Transverse colon (tissue), 4 donors: ENCODE results near the gene ERGIC1. TPM values are rescaled to one million over a fixed set of nuclear protein-coding genes. Genes with fewer than 3 reads are reported as not detected.

Experiments
- DNase-seq: peaks from one replicate; pipeline ENCODE4 v3.0.0-alpha.2; 2019
- H3K27ac ChIP-seq, 4 donors: fragments of 200-600 bp; sonication (generic); 2 replicates each; pipeline ENCODE4 v1.5.1; 2016 to 2018; ENCODE audit warnings: inconsistent platforms in 4 of 4
- H3K27me3 ChIP-seq: fragments of 200-600 bp; sonication (generic); 2 replicates; pipeline ENCODE4 v1.5.1; 2017; ENCODE audit warnings: inconsistent platforms
- H3K36me3 ChIP-seq, 4 donors: fragments of 200-600 bp; sonication (generic); 2 replicates each; pipeline ENCODE4 v1.5.1; 2017 to 2019; ENCODE audit warnings: inconsistent platforms in 4 of 4
- H3K4me1 ChIP-seq, 4 donors: fragments of 200-600 bp; sonication (generic); 2 replicates each; pipeline ENCODE4 v1.5.1; 2017 to 2020; ENCODE audit warnings: inconsistent platforms in 4 of 4
- H3K4me3 ChIP-seq, 4 donors: fragments of 200-600 bp; sonication (generic); 1 replicate in 1 of 4; 2 replicates in 3 of 4; pipeline versions ENCODE4 v1.5.1 to v1.6.1; 2017 to 2019; ENCODE audit warnings: inconsistent platforms in 4 of 4
- H3K9me3 ChIP-seq, 2 donors: fragments of 200-600 bp; sonication (generic); 2 replicates each; pipeline ENCODE4 v1.5.1; 2017 to 2019; ENCODE audit warnings: inconsistent platforms in 2 of 2
- EP300 ChIP-seq: sonication (generic); formaldehyde crosslinking; IDR thresholded peaks from one replicate; pipeline ENCODE4 v1.6.1; 2017; ENCODE audit warnings: antibody characterized with exemption, low read depth
- POLR2A ChIP-seq: fragments of 450-650 bp; IDR thresholded peaks from one replicate; pipeline ENCODE4 v1.6.1; 2016; ENCODE audit warnings: antibody characterized with exemption, mild to moderate bottlenecking, moderate library complexity
- POLR2AphosphoS5 ChIP-seq, 3 donors: sonication (generic); formaldehyde crosslinking; IDR thresholded peaks; one replicate each; pipeline ENCODE4 v1.6.1; 2016; ENCODE audit warnings: antibody characterized with exemption in 3 of 3
- whole genome bisulfite sequencing, 2 donors: methylation state at CpG; one replicate each; pipeline ENCODE4 v1.1.5; 2018; ENCODE audit warnings: low coverage in 1 of 2; 5-methylcytosine and 5-hydroxymethylcytosine counted together
- in situ Hi-C, 4 donors: fragments of 200-750 bp; cut with MboI; loops; one replicate each; pipeline versions ENCODE4 v1.15.0 to v1.15.1; 2017; ENCODE audit warnings: low sequenced_read_pairs in 3 of 4, low pct_ligation_motif_present in 1 of 4, low pct_unique_long_range_greater_than_20kb in 1 of 4
- intact Hi-C: fragments of 100-400 bp; cut with DNase I; formaldehyde crosslinking; loops from one replicate; pipeline ENCODE4 v1.15.1; 2023; ENCODE audit warnings: low total_unique reads
- total RNA-seq, 4 donors: library from RNA; depleted of rRNA; stranded (reverse); fragments of >200 nt; gene quantifications; one replicate each; pipeline ENCODE4 v1.1.0, GENCODE V29; 2016
- TF ChIP-seq, protein P1 (sequence below), 5 experiments: fragments of 200-600 bp in 3 of 5; fragments of 450-650 bp in 2 of 5; sonication (generic) in 3 of 5; IDR thresholded peaks; 1 replicate in 2 of 5; 2 replicates in 3 of 5; pipeline ENCODE4 v1.5.1; 2016 to 2017; ENCODE audit warnings: antibody characterized with exemption in 5 of 5, inconsistent platforms in 3 of 5, mild to moderate bottlenecking in 2 of 5, moderate library complexity in 1 of 5

ERGIC1 gene
- total RNA-seq, 4 donors from 2014 or later = 125 to 252 (median 184) TPM

- H3K4me3 ChIP-seq = no peak overlapping the region
- no peak for DNase-seq
- WGBS, 2 donors = 76 to 95% methylated on average over 4 to 8 of the region's 8 CpGs
- peaks cover 0 to 7% (median 0%) of the 10 kb centered on the region in 4 donors for H3K36me3 ChIP-seq
- H3K9me3 ChIP-seq = no peaks in the 10 kb centered on the region
- TF ChIP-seq, protein P1, sequence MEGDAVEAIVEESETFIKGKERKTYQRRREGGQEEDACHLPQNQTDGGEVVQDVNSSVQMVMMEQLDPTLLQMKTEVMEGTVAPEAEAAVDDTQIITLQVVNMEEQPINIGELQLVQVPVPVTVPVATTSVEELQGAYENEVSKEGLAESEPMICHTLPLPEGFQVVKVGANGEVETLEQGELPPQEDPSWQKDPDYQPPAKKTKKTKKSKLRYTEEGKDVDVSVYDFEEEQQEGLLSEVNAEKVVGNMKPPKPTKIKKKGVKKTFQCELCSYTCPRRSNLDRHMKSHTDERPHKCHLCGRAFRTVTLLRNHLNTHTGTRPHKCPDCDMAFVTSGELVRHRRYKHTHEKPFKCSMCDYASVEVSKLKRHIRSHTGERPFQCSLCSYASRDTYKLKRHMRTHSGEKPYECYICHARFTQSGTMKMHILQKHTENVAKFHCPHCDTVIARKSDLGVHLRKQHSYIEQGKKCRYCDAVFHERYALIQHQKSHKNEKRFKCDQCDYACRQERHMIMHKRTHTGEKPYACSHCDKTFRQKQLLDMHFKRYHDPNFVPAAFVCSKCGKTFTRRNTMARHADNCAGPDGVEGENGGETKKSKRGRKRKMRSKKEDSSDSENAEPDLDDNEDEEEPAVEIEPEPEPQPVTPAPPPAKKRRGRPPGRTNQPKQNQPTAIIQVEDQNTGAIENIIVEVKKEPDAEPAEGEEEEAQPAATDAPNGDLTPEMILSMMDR (IDR thresholded peaks at IDR 0.05) = no peak
- no peak for TF ChIP-seq POLR2A
- TF ChIP-seq POLR2AphosphoS5 (IDR thresholded peaks at IDR 0.05) = no peak
- no peak for TF ChIP-seq EP300
- H3K4me1 ChIP-seq = peaks cover 8 to 28% (median 13%) of the 10 kb centered on the region in 4 donors
- intact Hi-C loops = no loop called here
- no peaks in the 10 kb centered on the region for H3K27me3 ChIP-seq
- in situ Hi-C loops = loop anchor here in 1 of 4 donors (10.0 kb wide), 1 partner anchor 55 kb away; no protein-coding TSS in a partner anchor
- peak overlapping the region; percentile 44 to 74 (median 65) for H3K27ac ChIP-seq
These were observed 76.0 kb downstream of the ERGIC1 start for GRCh38 chr5:172909931-172910502.

GRCh38 chr5:172910828-172911627 lies 77.0 kb downstream of the ERGIC1 start:
- TF ChIP-seq, protein P1 (IDR thresholded peaks at IDR 0.05) = peak in 4 of 5 experiments; percentile 15 to 27 (median 19)
- TF ChIP-seq POLR2A (no peak), POLR2AphosphoS5 (IDR thresholded peaks at IDR 0.05) (peak in 2 of 3 donors; percentile 20 to 35)
- DNase-seq = peak; percentile 67
- Histone ChIP-seq H3K27me3 (no peaks in the 10 kb centered on the region), H3K9me3 (no peaks in the 10 kb centered on the region), H3K27ac (peak overlapping the region; percentile 44 to 74 (median 65)), H3K36me3 (peaks cover 0 to 15% (median 4%) of the 10 kb centered on the region in 4 donors), H3K4me1 (peaks cover 0 to 18% (median 3%) of the 10 kb centered on the region in 4 donors), H3K4me3 (no peak overlapping the region)
- intact Hi-C loops (no loop called here), in situ Hi-C loops (no loop called here)
- WGBS, 2 donors = 73 to 100% methylated on average over 1 to 9 of the region's 9 CpGs

DNA sequence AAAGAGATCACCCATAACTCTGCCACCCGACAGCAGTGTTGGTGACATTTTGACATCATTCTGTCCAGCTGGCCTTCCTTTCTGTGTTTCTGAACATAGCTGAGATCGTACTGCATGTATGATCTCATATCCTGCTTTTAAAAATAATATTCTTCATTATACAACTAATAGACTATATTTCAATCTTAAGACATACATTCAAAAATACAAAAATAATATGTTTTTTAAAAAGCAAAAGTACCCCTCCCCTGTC lies 77.5 kb downstream of the ERGIC1 start:
- no peak for DNase-seq
- Histone ChIP-seq H3K27ac (peak overlapping the region; percentile 44 to 74 (median 65)), H3K4me3 (no peak overlapping the region), H3K9me3 (no peaks in the 10 kb centered on the region), H3K36me3 (peaks cover 0 to 17% (median 6%) of the 10 kb centered on the region in 4 donors), H3K27me3 (no peaks in the 10 kb centered on the region), H3K4me1 (peaks cover 0 to 12% (median 0%) of the 10 kb centered on the region in 4 donors)
- intact Hi-C loops (no loop called here), in situ Hi-C loops (no loop called here)
- WGBS, 2 donors = 64 to 66% methylated on average over 2 of the region's 2 CpGs
- TF ChIP-seq POLR2A = no peak
- TF ChIP-seq, protein P1 (IDR thresholded peaks at IDR 0.05) = no peak

GRCh38 chr5:172911976-172912375 lies 77.9 kb downstream of the ERGIC1 start:
- no peak for DNase-seq
- Histone ChIP-seq H3K27ac (peak overlapping the region; percentile 44 to 74 (median 65)), H3K4me1 (peaks cover 0 to 8% (median 0%) of the 10 kb centered on the region in 4 donors), H3K9me3 (no peaks in the 10 kb centered on the region), H3K36me3 (peaks cover 0 to 17% (median 6%) of the 10 kb centered on the region in 4 donors), H3K4me3 (no peak overlapping the region), H3K27me3 (no peaks in the 10 kb centered on the region)
- in situ Hi-C loops (no loop called here), intact Hi-C loops (no loop called here)
- 97 to 100% methylated on average over 1 of the region's 1 CpG for WGBS, 2 donors
- TF ChIP-seq EP300 = no peak
- TF ChIP-seq POLR2AphosphoS5 (IDR thresholded peaks at IDR 0.05) = no peak
- TF ChIP-seq POLR2A = no peak
- TF ChIP-seq, protein P1 (IDR thresholded peaks at IDR 0.05) = no peak
